Spleen (tissue), 7 donors: Measurements from ENCODE around the gene RND2.

Experiments
- POLR2A ChIP-seq, 3 donors: fragments of 450-650 bp; IDR thresholded peaks; one replicate each; pipeline ENCODE4 v1.5.1; 2017; ENCODE audit warnings: antibody characterized with exemption in 3 of 3, mild to moderate bottlenecking in 1 of 3
- TF ChIP-seq, protein P1 (sequence below), 11 experiments: fragments of 200-600 bp in 7 of 11; fragments of 450-650 bp in 4 of 11; sonication (generic) in 4 of 11; IDR thresholded peaks in 8 of 11; conservative IDR thresholded peaks in 3 of 11; 1 replicate in 7 of 11; 2 replicates in 4 of 11; pipeline versions ENCODE4 v1.4.0 to v1.8.0; 2016 to 2021; ENCODE audit warnings: antibody characterized with exemption in 11 of 11, inconsistent platforms in 4 of 11, mild to moderate bottlenecking in 1 of 11
- donor health status: DM: no; HTN: no; CAD: no; lungs with moderate emphysema.
- donor health status: DM: no; HTN: no; CAD: no.
- donor health status: DM: no; HTN: no; CAD: no.

DNA sequence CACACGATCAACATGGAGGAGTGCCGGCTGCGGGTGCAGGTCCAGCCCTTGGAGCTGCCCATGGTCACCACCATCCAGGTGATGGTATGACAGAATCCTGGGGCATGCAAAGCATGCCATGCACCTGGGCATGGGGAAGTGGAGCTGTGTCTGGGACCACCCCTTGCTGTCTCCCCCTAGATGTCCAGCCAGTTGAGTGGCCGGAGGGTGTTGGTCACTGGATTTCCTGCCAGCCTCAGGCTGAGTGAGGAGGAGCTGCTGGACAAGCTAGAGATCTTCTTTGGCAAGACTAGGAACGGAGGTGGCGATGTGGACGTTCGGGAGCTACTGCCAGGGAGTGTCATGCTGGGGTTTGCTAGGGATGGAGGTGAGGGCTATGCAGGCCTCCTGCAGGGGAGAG, 11.7 kb upstream of the RND2 start:
- TF ChIP-seq, protein P1, sequence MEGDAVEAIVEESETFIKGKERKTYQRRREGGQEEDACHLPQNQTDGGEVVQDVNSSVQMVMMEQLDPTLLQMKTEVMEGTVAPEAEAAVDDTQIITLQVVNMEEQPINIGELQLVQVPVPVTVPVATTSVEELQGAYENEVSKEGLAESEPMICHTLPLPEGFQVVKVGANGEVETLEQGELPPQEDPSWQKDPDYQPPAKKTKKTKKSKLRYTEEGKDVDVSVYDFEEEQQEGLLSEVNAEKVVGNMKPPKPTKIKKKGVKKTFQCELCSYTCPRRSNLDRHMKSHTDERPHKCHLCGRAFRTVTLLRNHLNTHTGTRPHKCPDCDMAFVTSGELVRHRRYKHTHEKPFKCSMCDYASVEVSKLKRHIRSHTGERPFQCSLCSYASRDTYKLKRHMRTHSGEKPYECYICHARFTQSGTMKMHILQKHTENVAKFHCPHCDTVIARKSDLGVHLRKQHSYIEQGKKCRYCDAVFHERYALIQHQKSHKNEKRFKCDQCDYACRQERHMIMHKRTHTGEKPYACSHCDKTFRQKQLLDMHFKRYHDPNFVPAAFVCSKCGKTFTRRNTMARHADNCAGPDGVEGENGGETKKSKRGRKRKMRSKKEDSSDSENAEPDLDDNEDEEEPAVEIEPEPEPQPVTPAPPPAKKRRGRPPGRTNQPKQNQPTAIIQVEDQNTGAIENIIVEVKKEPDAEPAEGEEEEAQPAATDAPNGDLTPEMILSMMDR (IDR thresholded peaks at IDR 0.05 in 8 of 11, conservative IDR thresholded peaks at IDR 0.05 in 3 of 11) = no peak
- TF ChIP-seq POLR2A (IDR thresholded peaks at IDR 0.05) = no peak
